IMR-90 (cell line): ENCODE data around the gene LDHAL6A.

Experiments
- BHLHE40 ChIP-seq: fragments of 150-350 bp; IDR thresholded peaks from 2 replicates; pipeline ENCODE4 v1.6.1; 2016; ENCODE audit warnings: mild to moderate bottlenecking, low read depth, low read length
- CHD1 ChIP-seq: IDR thresholded peaks from 2 replicates; pipeline ENCODE4 v1.6.1; 2012; ENCODE audit warnings: low read depth, low read length, improper control_type of control experiment
- FOS ChIP-seq: fragments of 150-350 bp; IDR thresholded peaks from 2 replicates; pipeline ENCODE4 v1.6.1; 2016; ENCODE audit warnings: low read depth, low read length
- MXI1 ChIP-seq: IDR thresholded peaks from 2 replicates; pipeline ENCODE4 v1.6.1; 2012; ENCODE audit warnings: low read depth, mild to moderate bottlenecking, low read length, moderate library complexity, borderline replicate concordance
- POLR2A ChIP-seq: IDR thresholded peaks from 2 replicates; pipeline ENCODE4 v1.6.1; 2012; ENCODE audit warnings: mild to moderate bottlenecking, low read depth, low read length
- RAD21 ChIP-seq: IDR thresholded peaks from 2 replicates; pipeline ENCODE4 v1.6.1; 2012; ENCODE audit warnings: low read length, improper control_type of control experiment
- RCOR1 ChIP-seq: IDR thresholded peaks from 2 replicates; pipeline ENCODE4 v1.6.1; 2012; ENCODE audit warnings: mild to moderate bottlenecking, low read length, improper control_type of control experiment; ENCODE audit not compliant: insufficient replicate concordance
- SMC3 ChIP-seq: fragments of 150-350 bp; IDR thresholded peaks from 2 replicates; pipeline ENCODE4 v1.6.1; 2016; ENCODE audit warnings: low read depth, mild to moderate bottlenecking, antibody characterized with exemption, low read length, moderate library complexity
- TF ChIP-seq, protein P1 (sequence below): conservative IDR thresholded peaks from 2 replicates; pipeline ENCODE4 v1.5.1; 2012; ENCODE audit warnings: mild to moderate bottlenecking, low read depth, low read length, improper control_type of control experiment
- TF ChIP-seq, protein P2 (sequence below): fragments of 150-350 bp; IDR thresholded peaks from 2 replicates; pipeline ENCODE4 v1.6.1; 2017; ENCODE audit warnings: mild to moderate bottlenecking, antibody characterized with exemption, low read length, low read depth

DNA sequence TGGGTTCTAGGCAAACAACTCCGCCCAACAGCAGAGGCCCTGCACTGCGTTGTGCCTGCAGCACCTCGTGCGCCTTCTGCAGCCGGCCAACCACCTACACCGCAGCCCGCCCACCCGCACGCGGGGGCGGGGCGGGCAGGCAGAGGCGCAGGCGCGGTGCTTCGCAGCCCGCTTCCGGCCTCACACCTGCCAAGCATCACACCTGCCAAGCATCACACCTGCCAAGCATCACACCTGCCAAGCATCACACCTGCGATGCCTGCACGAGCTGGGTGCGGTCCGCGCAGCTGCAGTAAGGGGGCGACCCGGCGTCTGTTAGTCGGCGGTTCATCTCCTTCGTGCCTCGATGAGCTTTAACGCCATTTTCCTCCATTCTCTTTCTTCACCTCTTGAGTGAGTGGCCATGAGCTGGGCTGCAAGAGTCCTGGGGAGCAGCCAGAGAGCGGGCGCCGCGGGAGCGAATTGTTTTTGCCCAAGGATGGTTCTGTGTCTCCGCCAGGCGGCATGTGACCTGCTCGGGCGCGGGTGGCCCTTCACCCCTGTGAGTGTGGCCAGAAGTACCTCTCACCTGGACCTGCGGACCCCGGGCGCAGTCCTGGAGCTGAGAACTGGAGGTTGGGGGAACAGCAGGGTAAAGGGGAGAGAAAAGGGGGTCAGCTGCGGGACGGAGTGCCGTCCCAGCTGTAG, at the start of gene LDHAL6A:
- TF ChIP-seq POLR2A (no peak), FOS (no peak), CHD1 (no peak), MXI1 (no peak), BHLHE40 (no peak), RAD21 (no peak), SMC3 (no peak), RCOR1 (no peak)
- TF ChIP-seq, protein P1, sequence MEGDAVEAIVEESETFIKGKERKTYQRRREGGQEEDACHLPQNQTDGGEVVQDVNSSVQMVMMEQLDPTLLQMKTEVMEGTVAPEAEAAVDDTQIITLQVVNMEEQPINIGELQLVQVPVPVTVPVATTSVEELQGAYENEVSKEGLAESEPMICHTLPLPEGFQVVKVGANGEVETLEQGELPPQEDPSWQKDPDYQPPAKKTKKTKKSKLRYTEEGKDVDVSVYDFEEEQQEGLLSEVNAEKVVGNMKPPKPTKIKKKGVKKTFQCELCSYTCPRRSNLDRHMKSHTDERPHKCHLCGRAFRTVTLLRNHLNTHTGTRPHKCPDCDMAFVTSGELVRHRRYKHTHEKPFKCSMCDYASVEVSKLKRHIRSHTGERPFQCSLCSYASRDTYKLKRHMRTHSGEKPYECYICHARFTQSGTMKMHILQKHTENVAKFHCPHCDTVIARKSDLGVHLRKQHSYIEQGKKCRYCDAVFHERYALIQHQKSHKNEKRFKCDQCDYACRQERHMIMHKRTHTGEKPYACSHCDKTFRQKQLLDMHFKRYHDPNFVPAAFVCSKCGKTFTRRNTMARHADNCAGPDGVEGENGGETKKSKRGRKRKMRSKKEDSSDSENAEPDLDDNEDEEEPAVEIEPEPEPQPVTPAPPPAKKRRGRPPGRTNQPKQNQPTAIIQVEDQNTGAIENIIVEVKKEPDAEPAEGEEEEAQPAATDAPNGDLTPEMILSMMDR: no peak
- TF ChIP-seq, protein P2, sequence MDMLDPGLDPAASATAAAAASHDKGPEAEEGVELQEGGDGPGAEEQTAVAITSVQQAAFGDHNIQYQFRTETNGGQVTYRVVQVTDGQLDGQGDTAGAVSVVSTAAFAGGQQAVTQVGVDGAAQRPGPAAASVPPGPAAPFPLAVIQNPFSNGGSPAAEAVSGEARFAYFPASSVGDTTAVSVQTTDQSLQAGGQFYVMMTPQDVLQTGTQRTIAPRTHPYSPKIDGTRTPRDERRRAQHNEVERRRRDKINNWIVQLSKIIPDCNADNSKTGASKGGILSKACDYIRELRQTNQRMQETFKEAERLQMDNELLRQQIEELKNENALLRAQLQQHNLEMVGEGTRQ: no peak
